Iris pigment epithelial cell (primary cell): ENCODE measurements around the gene DLG2.
A peak's percentile ranks its signal among the peaks of the same experiment; 100 is the strongest.

Experiments
- DNase-seq: peaks from one replicate; pipeline ENCODE4 v3.0.0-alpha.2; 2011; ENCODE audit warnings: low read depth

Gene DLG2

GRCh38 chr11:83528225-83528624, 2098.9 kb downstream of the DLG2 start:
- no peak for DNase-seq

- no peak for DNase-seq
Measured at GRCh38 chr11:83523676-83524075, 2103.5 kb downstream of the DLG2 start.

- DNase-seq: no peak
Measured at GRCh38 chr11:83522911-83523310, 2104.2 kb downstream of the DLG2 start.

- peak; percentile 34 for DNase-seq
Measured at GRCh38 chr11:83521647-83522596, 2105.2 kb downstream of the DLG2 start.

GRCh38 chr11:83520849-83521248, 2106.3 kb downstream of the DLG2 start:
- no peak for DNase-seq

- DNase-seq: no peak
Measured at GRCh38 chr11:83511646-83512045, 2115.5 kb downstream of the DLG2 start.

GRCh38 chr11:83510530-83511460, 2116.3 kb downstream of the DLG2 start:
- peak; percentile 2 for DNase-seq

GRCh38 chr11:83508804-83509203, 2118.3 kb downstream of the DLG2 start:
- DNase-seq: peak; percentile 1

GRCh38 chr11:83502041-83502440, 2125.1 kb downstream of the DLG2 start:
- DNase-seq: peak; percentile 13

- DNase-seq: no peak
Measured at GRCh38 chr11:83493917-83494316, 2133.2 kb downstream of the DLG2 start.

GRCh38 chr11:83493034-83493433, 2134.1 kb downstream of the DLG2 start:
- no peak for DNase-seq

GRCh38 chr11:83483808-83484207, 2143.3 kb downstream of the DLG2 start:
- DNase-seq: no peak

GRCh38 chr11:83480811-83481210, 2146.3 kb downstream of the DLG2 start:
- no peak for DNase-seq

GRCh38 chr11:83480251-83480650, 2146.9 kb downstream of the DLG2 start:
- no peak for DNase-seq

GRCh38 chr11:83477772-83478171, 2149.4 kb downstream of the DLG2 start:
- no peak for DNase-seq

GRCh38 chr11:83475760-83476159, 2151.4 kb downstream of the DLG2 start:
- DNase-seq: no peak

- DNase-seq: no peak
Measured at GRCh38 chr11:83473743-83474142, 2153.4 kb downstream of the DLG2 start.

- no peak for DNase-seq
Measured at GRCh38 chr11:83472806-83473205, 2154.3 kb downstream of the DLG2 start.

- no peak for DNase-seq
Measured at GRCh38 chr11:83471831-83472727, 2155.1 kb downstream of the DLG2 start.

GRCh38 chr11:83467837-83468236, 2159.3 kb downstream of the DLG2 start:
- no peak for DNase-seq

GRCh38 chr11:83464160-83464944, 2162.8 kb downstream of the DLG2 start:
- DNase-seq: no peak
